Mucosa of gallbladder (tissue), 1 donor: ENCODE measurements around the gene ARHGEF39. TPM values are rescaled to one million over a fixed set of nuclear protein-coding genes. Genes with fewer than 3 reads are reported as not detected.

Experiments
- DNase-seq: peaks from one replicate; pipeline ENCODE4 v3.0.0-alpha.2; 2020; ENCODE audit warnings: low spot score
- total RNA-seq: library from RNA; stranded (reverse); gene quantifications from one replicate; pipeline ENCODE4 v1.2.1, GENCODE V29; 2021
- donor health status: DM: no; HTN: no; CAD: no.

The ARHGEF39 gene
- total RNA-seq = 6.4 TPM

- peak; percentile 82 for DNase-seq
These were observed at the start of gene ARHGEF39 for GRCh38 chr9:35664531-35665470. Gene ARHGEF39 (minus strand): TSS chr9:35665195. CDS start chr9:35665169, 26 bp downstream.

- DNase-seq = no peak
These were observed 49.1 kb upstream of the ARHGEF39 start for GRCh38 chr9:35714123-35714522.

- no peak for DNase-seq
These were observed 48.6 kb upstream of the ARHGEF39 start for GRCh38 chr9:35713578-35713977.

GRCh38 chr9:35712762-35713400, 47.9 kb upstream of the ARHGEF39 start:
- DNase-seq = no peak

GRCh38 chr9:35711501-35712428, 46.8 kb upstream of the ARHGEF39 start:
- no peak for DNase-seq

GRCh38 chr9:35710818-35711500, 46.0 kb upstream of the ARHGEF39 start:
- DNase-seq = no peak

- DNase-seq = no peak
These were observed 43.2 kb upstream of the ARHGEF39 start for GRCh38 chr9:35708146-35708545.

- no peak for DNase-seq
These were observed 42.0 kb upstream of the ARHGEF39 start for GRCh38 chr9:35706951-35707350.

GRCh38 chr9:35705836-35706430, 40.9 kb upstream of the ARHGEF39 start:
- no peak for DNase-seq

- no peak for DNase-seq
These were observed 40.4 kb upstream of the ARHGEF39 start for GRCh38 chr9:35705372-35705771.

- no peak for DNase-seq
These were observed 39.1 kb upstream of the ARHGEF39 start for GRCh38 chr9:35703906-35704672.

GRCh38 chr9:35702696-35703095, 37.7 kb upstream of the ARHGEF39 start:
- no peak for DNase-seq

- no peak for DNase-seq
These were observed 35.9 kb upstream of the ARHGEF39 start for GRCh38 chr9:35700942-35701341.

- no peak for DNase-seq
These were observed 35.0 kb upstream of the ARHGEF39 start for GRCh38 chr9:35700031-35700430.

- no peak for DNase-seq
These were observed 33.2 kb upstream of the ARHGEF39 start for GRCh38 chr9:35698231-35698630.

GRCh38 chr9:35697486-35697885, 32.5 kb upstream of the ARHGEF39 start:
- no peak for DNase-seq

- peak; percentile 60 for DNase-seq
These were observed 31.7 kb upstream of the ARHGEF39 start for GRCh38 chr9:35696520-35697215.

- peak; percentile 66 for DNase-seq
These were observed 31.0 kb upstream of the ARHGEF39 start for GRCh38 chr9:35695943-35696401.

- DNase-seq = no peak
These were observed 26.8 kb upstream of the ARHGEF39 start for GRCh38 chr9:35691757-35692301.
